NCI-H82 (cell line): ENCODE measurements around the gene NUDT16L1.
"Not testable (repeated sequence)": the region's sequence is repeated elsewhere in the genome, so short reads cannot be mapped to it uniquely, and the experiment has no call there.

ENCODE experiments used
- DNase-seq: peaks from one replicate; lab custom pipeline; 2025; lab: John Stamatoyannopoulos, UW

NUDT16L1 gene

GRCh38 chr16:4723071-4723767 lies 29.9 kb downstream of the NUDT16L1 start:
- no peak for DNase-seq

GRCh38 chr16:4724661-4725270 lies 31.4 kb downstream of the NUDT16L1 start:
- no peak for DNase-seq

GRCh38 chr16:4726616-4727015 lies 33.3 kb downstream of the NUDT16L1 start:
- DNase-seq: no peak

GRCh38 chr16:4728676-4729075 lies 35.3 kb downstream of the NUDT16L1 start:
- no peak for DNase-seq

GRCh38 chr16:4729876-4730275 lies 36.5 kb downstream of the NUDT16L1 start:
- peak; percentile 41 for DNase-seq

GRCh38 chr16:4733211-4733742 lies 39.9 kb downstream of the NUDT16L1 start:
- DNase-seq: peak; percentile 26

GRCh38 chr16:4733747-4734062 lies 40.3 kb downstream of the NUDT16L1 start:
- DNase-seq: peak; percentile 74

GRCh38 chr16:4734063-4734729 lies 40.8 kb downstream of the NUDT16L1 start, which contains the start of the genes ANKS3 and DNAAF8:
TSS of gene ANKS3 (minus strand) at chr16:4734271. CDS start at chr16:4730149, 4,122 bp downstream.
TSS of gene DNAAF8 (plus strand) at chr16:4734537. CDS start at chr16:4736515, 1,978 bp downstream.
- peak; percentile 97 for DNase-seq

- peak; percentile 93 for DNase-seq
Measured at GRCh38 chr16:4734730-4735535, 41.6 kb downstream of the NUDT16L1 start.

GRCh38 chr16:4736546-4736945 lies 43.2 kb downstream of the NUDT16L1 start:
- DNase-seq: no peak

GRCh38 chr16:4737545-4737944 lies 44.2 kb downstream of the NUDT16L1 start:
- no peak for DNase-seq

GRCh38 chr16:4738370-4738769 lies 45.0 kb downstream of the NUDT16L1 start:
- DNase-seq: not testable (repeated sequence)

GRCh38 chr16:4743226-4743878 lies 50.0 kb downstream of the NUDT16L1 start:
- DNase-seq: no peak

GRCh38 chr16:4744555-4745273 lies 51.4 kb downstream of the NUDT16L1 start:
- peak; percentile 14 for DNase-seq

- DNase-seq: peak; percentile 37
Measured at GRCh38 chr16:4745274-4745569, 51.9 kb downstream of the NUDT16L1 start.
